GM23248 (cell line): ENCODE data around the gene PTPN6.

Experiments
- EZH2 ChIP-seq: fragments of 200-600 bp; sonication (generic); IDR thresholded peaks from 2 replicates; pipeline ENCODE4 v1.6.1; 2018; ENCODE audit warnings: antibody characterized with exemption, mild to moderate bottlenecking; ENCODE audit not compliant: insufficient read depth, poor library complexity, severe bottlenecking
- EZH2phosphoT487 ChIP-seq: fragments of 200-600 bp; sonication (generic); IDR thresholded peaks from 2 replicates; pipeline ENCODE4 v1.6.1; 2018; ENCODE audit warnings: antibody characterized with exemption, moderate library complexity, mild to moderate bottlenecking, low read depth; ENCODE audit not compliant: insufficient read depth

DNA sequence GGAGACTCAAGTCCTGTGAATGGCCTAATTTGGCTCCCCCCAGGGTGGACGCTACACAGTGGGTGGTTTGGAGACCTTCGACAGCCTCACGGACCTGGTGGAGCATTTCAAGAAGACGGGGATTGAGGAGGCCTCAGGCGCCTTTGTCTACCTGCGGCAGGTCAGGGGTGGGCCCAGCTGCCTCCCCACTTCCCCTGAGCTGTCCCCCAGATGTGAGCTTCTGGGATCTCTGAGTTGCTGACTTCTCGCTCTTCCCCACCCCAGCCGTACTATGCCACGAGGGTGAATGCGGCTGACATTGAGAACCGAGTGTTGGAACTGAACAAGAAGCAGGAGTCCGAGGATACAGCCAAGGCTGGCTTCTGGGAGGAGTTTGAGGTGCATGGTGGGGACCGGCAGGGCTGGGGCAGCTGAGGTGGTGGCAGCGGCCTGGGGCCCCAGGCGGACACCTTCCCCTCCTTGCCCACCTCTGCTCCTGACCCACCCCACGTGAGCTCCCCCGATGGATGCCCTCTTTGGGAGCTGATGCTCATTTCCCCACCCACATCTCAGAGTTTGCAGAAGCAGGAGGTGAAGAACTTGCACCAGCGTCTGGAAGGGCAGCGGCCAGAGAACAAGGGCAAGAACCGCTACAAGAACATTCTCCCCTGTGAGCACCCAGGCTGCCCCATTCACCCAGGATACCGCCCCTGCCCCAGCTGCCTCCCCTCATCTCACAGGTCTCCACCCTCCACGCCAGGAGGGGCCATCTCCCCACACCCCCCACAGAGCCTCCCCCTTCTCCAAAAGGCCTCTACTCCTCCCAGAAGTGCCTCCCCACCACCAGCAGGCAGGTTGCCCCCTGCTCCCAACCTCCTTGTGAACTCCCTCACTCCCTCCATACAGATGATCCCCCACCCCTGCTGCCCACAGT, 4.2 kb downstream of the PTPN6 start:
- TF ChIP-seq EZH2 (no peak), EZH2phosphoT487 (no peak)
